Lung (tissue), 12 donors: ENCODE measurements around the gene RFWD3. TPM values are rescaled to one million over a fixed set of nuclear protein-coding genes. Genes with fewer than 3 reads are reported as not detected.

Experiments
- ATAC-seq: fragments of 200-7000 bp; cut with Tn5 transposase; one replicate; pipeline ENCODE4 v1.9.1; 2020; ENCODE audit warnings: moderate number of reproducible peaks; ENCODE audit not compliant: insufficient read depth, low FRiP score
- DNase-seq, 3 donors: peaks; one replicate each; pipeline ENCODE4 v3.0.0-alpha.2; 2013 to 2017
- H3K27ac ChIP-seq, 2 donors: one replicate each; pipeline ENCODE4 v1.5.1; 2013; ENCODE audit warnings: mild to moderate bottlenecking in 2 of 2, moderate library complexity in 2 of 2, control low read depth in 1 of 2, inconsistent platforms in 1 of 2, low read depth in 1 of 2, low read length in 1 of 2
- H3K27me3 ChIP-seq, 3 donors: one replicate each; pipeline ENCODE4 v1.5.1; 2013; ENCODE audit warnings: low read length in 2 of 3; ENCODE audit not compliant: control insufficient read depth in 3 of 3, insufficient read depth in 3 of 3
- H3K36me3 ChIP-seq, 4 donors: one replicate each; pipeline ENCODE4 v1.5.1; 2013; ENCODE audit warnings: low read length in 4 of 4, mild to moderate bottlenecking in 1 of 4, moderate library complexity in 1 of 4; ENCODE audit not compliant: control insufficient read depth in 4 of 4, insufficient read depth in 4 of 4
- H3K4me1 ChIP-seq, 5 donors: one replicate each; pipeline ENCODE4 v1.5.1; 2013; ENCODE audit warnings: low read length in 5 of 5, mild to moderate bottlenecking in 2 of 5, moderate library complexity in 1 of 5; ENCODE audit not compliant: control insufficient read depth in 5 of 5, insufficient read depth in 5 of 5
- H3K4me3 ChIP-seq: one replicate; pipeline ENCODE4 v1.5.1; 2013; ENCODE audit warnings: mild to moderate bottlenecking, control low read depth, moderate library complexity
- H3K9ac ChIP-seq, 2 donors: one replicate each; pipeline ENCODE4 v1.5.1; 2013; ENCODE audit warnings: low read length in 2 of 2, control low read depth in 1 of 2; ENCODE audit not compliant: insufficient read depth in 1 of 2
- H3K9me3 ChIP-seq, 4 donors: one replicate each; pipeline ENCODE4 v1.5.1; 2013; ENCODE audit warnings: low read length in 3 of 4, mild to moderate bottlenecking in 1 of 4, moderate library complexity in 1 of 4; ENCODE audit not compliant: control insufficient read depth in 4 of 4, insufficient read depth in 3 of 4
- CTCF ChIP-seq: IDR thresholded peaks from 2 replicates; pipeline ENCODE4 v1.5.1; 2012; ENCODE audit warnings: mild to moderate bottlenecking; ENCODE audit errors: control extremely low read depth, extremely low read depth
- WGBS, 2 donors: extraction: QIAGEN DNeasy Blood & Tissue Kit; methylation state at CpG; one replicate each; pipeline ENCODE4 v1.1.7; 2013; 5-methylcytosine and 5-hydroxymethylcytosine counted together
- polyA plus RNA-seq, 2 donors: library from polyadenylated mRNA; stranded (reverse); fragments of 200-250 nt; gene quantifications; one replicate each; pipeline ENCODE4 v1.2.1, GENCODE V29; 2013
- total RNA-seq, 2 donors: library from RNA; depleted of rRNA in 1 of 2; stranded (reverse); fragments of >200 nt in 1 of 2; gene quantifications; one replicate each; pipeline ENCODE4 v1.2.1, GENCODE V29; 2014 to 2021
- donor health status: control.
- donor health status: control.
- donor health status: Bipolar disorder and iron deficiency.
- donor health status: healthy.
- donor health status: DM: yes; HTN: yes; CAD: no.

The RFWD3 gene
- total and polyA plus RNA-seq, 4 donors, result 7.4 to 23.3 (median 11.4) TPM

- ATAC-seq, result no peak
- no peaks in the 10 kb centered on the region for H3K27me3 ChIP-seq
- H3K27ac ChIP-seq, result no peak overlapping the region
- DNase-seq, result no peak
- H3K4me1 ChIP-seq, result peaks cover 0 to 3% (median 2%) of the 10 kb centered on the region in 5 donors
- no peak overlapping the region for H3K4me3 ChIP-seq
- H3K9me3 ChIP-seq, result no peaks in the 10 kb centered on the region
- 95 to 98% methylated on average over 2 of the region's 2 CpGs for WGBS, 2 donors
- no peak overlapping the region for H3K9ac ChIP-seq
- TF ChIP-seq CTCF, result no peak
- no peaks in the 10 kb centered on the region for H3K36me3 ChIP-seq
These were observed 70.1 kb downstream of the RFWD3 start for GRCh38 chr16:74596586-74596985.

DNA sequence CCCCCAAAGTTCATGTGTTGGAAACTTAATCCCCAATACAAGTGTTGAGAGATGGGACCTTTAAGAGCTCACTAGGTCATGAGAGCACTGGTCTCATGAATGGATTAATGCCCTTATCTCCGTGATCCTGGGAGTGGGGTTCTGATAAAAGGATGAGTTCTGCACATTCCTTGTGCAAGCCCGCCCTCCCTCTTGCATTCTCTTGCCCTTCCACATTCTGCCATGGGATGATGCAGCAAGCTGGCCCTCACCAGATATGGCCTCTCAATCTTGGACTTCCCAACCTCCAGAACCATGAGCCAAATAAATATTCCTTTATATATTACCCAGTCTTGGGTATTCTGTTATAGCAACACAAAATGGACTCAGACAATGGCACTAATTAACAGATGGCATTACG is 73.8 kb downstream of the RFWD3 start:
- TF ChIP-seq CTCF, result no peak
- DNase-seq (no peak), ATAC-seq (no peak)
- H3K36me3 ChIP-seq, result no peaks in the 10 kb centered on the region
- no peaks in the 10 kb centered on the region for H3K27me3 ChIP-seq
- H3K9me3 ChIP-seq, result no peaks in the 10 kb centered on the region
- H3K4me3 ChIP-seq, result no peak overlapping the region
- 90 to 96% methylated on average over 3 of the region's 3 CpGs for WGBS, 2 donors
- no peak overlapping the region for H3K27ac ChIP-seq
- no peak overlapping the region for H3K9ac ChIP-seq
- H3K4me1 ChIP-seq, result peaks cover 0 to 3% (median 0%) of the 10 kb centered on the region in 5 donors

- peaks cover 0 to 3% (median 0%) of the 10 kb centered on the region in 5 donors for H3K4me1 ChIP-seq
- H3K9me3 ChIP-seq, result no peaks in the 10 kb centered on the region
- DNase-seq, result no peak
- no peak overlapping the region for H3K4me3 ChIP-seq
- H3K36me3 ChIP-seq, result no peaks in the 10 kb centered on the region
- no peaks in the 10 kb centered on the region for H3K27me3 ChIP-seq
- TF ChIP-seq CTCF, result no peak
- no peak overlapping the region for H3K9ac ChIP-seq
- WGBS, 2 donors, result 71% methylated on average over 9 of the region's 9 CpGs
- no peak for ATAC-seq
- H3K27ac ChIP-seq, result no peak overlapping the region
These were observed 74.6 kb downstream of the RFWD3 start for GRCh38 chr16:74591876-74592650.
